Activated CD4-positive, alpha-beta T cell treated with anti-CD3 and anti-CD28 coated beads for 36 hours (primary cell): ENCODE measurements around the gene RAB27B. TPM values are rescaled to one million over a fixed set of nuclear protein-coding genes. Genes with fewer than 3 reads are reported as not detected.
"Not testable (repeated sequence)": the region's sequence is repeated elsewhere in the genome, so short reads cannot be mapped to it uniquely, and the experiment has no call there.

ENCODE experiments used
- ATAC-seq: fragments of 200-7000 bp; cut with Tn5 transposase; one replicate; pipeline ENCODE4 v1.10.0; 2021; ENCODE audit warnings: mild to moderate bottlenecking, moderate library complexity
- CTCF ChIA-PET: fragments of 350-600 bp; sonication (Branson Sonifier 250); formaldehyde crosslinking; loops from one replicate; lab custom pipeline; 2021; ENCODE audit warnings: antibody characterized with exemption; lab: Charles Lee
- POLR2A ChIA-PET: fragments of 350-600 bp; sonication (Branson Sonifier 250); formaldehyde crosslinking; loops from one replicate; lab custom pipeline; 2021; ENCODE audit warnings: antibody characterized with exemption, inconsistent platforms; lab: Charles Lee
- DNase-seq: peaks from one replicate; pipeline ENCODE4 v3.0.0-alpha.2; 2020
- H3K27ac Mint-ChIP-seq: one replicate; pipeline ENCODE4 v1.8.0; 2021; ENCODE audit warnings: mixed read lengths
- H3K27me3 Mint-ChIP-seq: one replicate; pipeline ENCODE4 v1.8.0; 2021; ENCODE audit warnings: mixed read lengths
- H3K36me3 Mint-ChIP-seq: one replicate; pipeline ENCODE4 v1.8.0; 2021; ENCODE audit warnings: low read depth, mixed read lengths
- H3K4me1 Mint-ChIP-seq: one replicate; pipeline ENCODE4 v1.8.0; 2021; ENCODE audit warnings: mixed read lengths
- H3K4me3 Mint-ChIP-seq: one replicate; pipeline ENCODE4 v1.8.0; 2021; ENCODE audit warnings: mild to moderate bottlenecking, moderate library complexity, mixed read lengths
- H3K9me3 Mint-ChIP-seq: one replicate; pipeline ENCODE4 v1.8.0; 2021; ENCODE audit warnings: low read depth, mixed read lengths
- intact Hi-C, 2 experiments: fragments of 100-400 bp; cut with DNase I in 1 of 2; cut with micrococcal nuclease in 1 of 2; formaldehyde crosslinking; loops; one replicate each; pipeline versions ENCODE4 v1.14.2 to v1.15.1; 2022 to 2024; cut with DNase I, micrococcal nuclease
- total RNA-seq, 2 experiments: library from RNA; stranded (reverse); gene quantifications; one replicate each; pipeline ENCODE4 v1.2.3, GENCODE V29; 2021

Gene RAB27B
- total RNA-seq, 2 experiments from 2014 or later, result 0.35 to 0.53 TPM

DNA sequence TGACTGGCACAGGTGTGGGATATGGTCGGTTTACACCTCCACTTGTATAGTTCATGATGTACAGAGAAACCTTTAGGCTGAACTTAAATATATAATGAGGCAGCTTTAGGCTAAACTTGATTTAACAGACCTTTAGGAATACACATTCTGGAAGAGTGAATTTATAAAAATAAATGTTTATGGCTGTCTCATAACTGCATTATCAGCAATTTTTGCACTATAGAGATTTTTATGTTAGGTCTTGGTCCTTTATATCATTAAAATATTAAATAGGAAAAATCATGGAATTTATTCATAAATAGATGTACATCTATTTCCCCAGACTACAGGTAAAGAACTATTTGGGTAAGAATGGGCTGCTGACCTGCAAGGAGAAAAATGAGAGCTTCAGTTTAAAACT, 19.8 kb downstream of the RAB27B start:
- H3K4me3 Mint-ChIP-seq, result no peak overlapping the region
- peaks cover 12% of the 10 kb centered on the region for H3K4me1 Mint-ChIP-seq
- POLR2A ChIA-PET, result no interaction called here
- no peaks in the 10 kb centered on the region for H3K27me3 Mint-ChIP-seq
- ATAC-seq (no peak), DNase-seq (no peak)
- intact Hi-C loops, result no loop called here
- H3K36me3 Mint-ChIP-seq, result no peaks in the 10 kb centered on the region
- no peak overlapping the region for H3K27ac Mint-ChIP-seq
- H3K9me3 Mint-ChIP-seq, result no peaks in the 10 kb centered on the region
- CTCF ChIA-PET, result no interaction called here

DNA sequence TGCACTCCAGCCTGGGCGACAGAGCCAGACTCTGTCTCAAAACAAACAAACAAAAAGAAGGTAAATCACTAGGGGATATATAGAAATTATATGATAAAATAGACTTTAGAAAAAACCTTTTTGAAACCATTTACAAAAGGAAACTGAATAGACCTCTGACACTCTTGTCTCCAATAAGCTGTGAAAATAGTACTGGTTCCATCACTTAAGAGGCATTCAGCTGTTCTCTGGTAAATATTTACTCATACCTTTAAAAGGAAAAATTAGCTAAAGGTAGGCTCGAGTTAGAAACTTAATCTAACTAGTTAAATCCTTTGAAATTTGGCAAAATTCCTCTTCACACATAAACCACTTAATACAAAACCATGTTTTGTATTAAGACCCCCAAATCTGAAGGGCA, 21.4 kb downstream of the RAB27B start:
- intact Hi-C loops, result no loop called here
- H3K27me3 Mint-ChIP-seq, result no peaks in the 10 kb centered on the region
- no peak overlapping the region for H3K27ac Mint-ChIP-seq
- H3K9me3 Mint-ChIP-seq, result no peaks in the 10 kb centered on the region
- ChIA-PET POLR2A (no interaction called here), CTCF (no interaction called here)
- DNase-seq (no peak), ATAC-seq (no peak)
- H3K4me1 Mint-ChIP-seq, result peaks cover 17% of the 10 kb centered on the region
- no peak overlapping the region for H3K4me3 Mint-ChIP-seq
- H3K36me3 Mint-ChIP-seq, result no peaks in the 10 kb centered on the region

DNA sequence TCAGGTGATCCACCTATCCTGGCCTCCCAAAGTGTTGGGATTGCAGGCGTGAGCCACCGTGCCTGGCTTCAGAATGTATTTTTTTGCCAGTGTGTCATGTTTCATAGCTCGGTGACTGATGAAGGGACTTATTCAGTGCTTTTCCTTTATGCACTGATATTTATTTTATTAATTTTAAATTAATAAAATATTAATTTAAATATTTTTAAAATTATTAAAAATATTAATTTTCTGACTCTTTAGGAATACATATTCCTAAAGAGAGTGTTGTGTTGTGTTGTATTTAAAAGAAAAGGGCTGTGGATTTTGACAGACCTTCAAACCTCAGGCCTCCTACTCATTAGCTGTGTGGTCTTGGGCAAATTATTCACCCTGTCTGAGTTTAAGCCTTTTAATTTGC, 22.3 kb downstream of the RAB27B start:
- no peaks in the 10 kb centered on the region for H3K36me3 Mint-ChIP-seq
- ChIA-PET CTCF (no interaction called here), POLR2A (no interaction called here)
- ATAC-seq (no peak), DNase-seq (no peak)
- H3K4me1 Mint-ChIP-seq, result peaks cover 17% of the 10 kb centered on the region
- intact Hi-C loops, result no loop called here
- no peak overlapping the region for H3K4me3 Mint-ChIP-seq
- H3K27me3 Mint-ChIP-seq, result no peaks in the 10 kb centered on the region
- no peak overlapping the region for H3K27ac Mint-ChIP-seq
- no peaks in the 10 kb centered on the region for H3K9me3 Mint-ChIP-seq

DNA sequence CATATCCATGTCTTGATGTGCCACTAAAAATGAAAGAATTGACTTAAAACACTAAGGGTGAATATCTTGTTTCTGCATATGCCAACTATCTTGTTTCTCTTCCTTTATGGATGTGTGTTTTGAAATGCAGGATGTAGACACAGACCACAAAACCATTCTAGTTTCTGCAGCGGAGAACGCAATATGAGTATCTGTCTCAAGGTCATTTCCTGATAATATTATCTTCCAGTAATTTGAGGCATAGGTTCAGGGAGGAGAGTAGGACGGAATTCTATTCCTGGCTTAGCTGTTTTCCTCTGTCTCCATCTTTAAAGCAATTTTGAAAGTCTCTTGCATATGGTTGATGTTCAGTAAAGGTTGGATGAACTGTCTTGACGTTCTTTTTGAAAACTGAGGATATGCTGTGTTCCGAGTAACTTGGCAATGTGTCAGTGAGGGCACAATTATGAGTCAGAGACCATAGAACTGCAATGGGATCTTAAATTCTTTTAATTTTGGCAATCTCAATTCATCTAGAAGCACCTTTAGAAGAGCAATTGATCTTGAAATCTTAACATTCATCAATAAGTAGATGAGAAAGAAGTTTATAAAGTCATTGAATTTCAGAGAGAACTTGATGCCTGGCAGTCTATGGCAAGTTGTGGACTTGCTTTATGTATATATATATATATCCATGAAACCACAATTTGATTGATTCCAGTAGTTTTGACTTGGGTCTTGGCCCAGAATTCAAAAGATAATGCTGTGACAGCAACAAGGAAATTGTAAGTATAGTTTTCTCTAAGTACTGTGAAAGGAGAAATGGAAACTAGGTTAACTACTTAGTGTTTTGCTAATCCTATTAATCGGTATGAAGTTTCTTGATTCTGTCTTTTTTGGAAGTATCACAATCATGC, 24.8 kb downstream of the RAB27B start:
- Mint-ChIP-seq H3K9me3 (no peaks in the 10 kb centered on the region), H3K4me1 (peaks cover 17% of the 10 kb centered on the region), H3K36me3 (no peaks in the 10 kb centered on the region), H3K27ac (peak overlapping the region; percentile 3), H3K4me3 (peak overlapping the region; percentile 49), H3K27me3 (no peaks in the 10 kb centered on the region)
- ChIA-PET POLR2A (no interaction called here), CTCF (no interaction called here)
- intact Hi-C loops, result loop anchor here in 1 of 2 experiments (1.0 to 2.0 kb wide), 3 partner anchors 16 to 141 kb away; no protein-coding TSS in a partner anchor
- ATAC-seq (peak; percentile 80), DNase-seq (peak; percentile 29)

- CTCF ChIA-PET, result interaction anchor here (0.8 kb wide), 1 partner anchor 9 kb away, joined by 3 read pairs; no protein-coding TSS in a partner anchor
- H3K4me3 Mint-ChIP-seq, H3K27me3 Mint-ChIP-seq, ATAC-seq, POLR2A ChIA-PET, intact Hi-C loops, DNase-seq, H3K9me3 Mint-ChIP-seq, H3K36me3 Mint-ChIP-seq, H3K27ac Mint-ChIP-seq: not testable (repeated sequence)
- H3K4me1 Mint-ChIP-seq, result peaks cover 17% of the 10 kb centered on the region
Measured at GRCh38 chr18:54855050-54855449, 26.8 kb downstream of the RAB27B start.

GRCh38 chr18:54856105-54856646, 27.9 kb downstream of the RAB27B start:
- Mint-ChIP-seq H3K36me3 (no peaks in the 10 kb centered on the region), H3K27ac (no peak overlapping the region), H3K27me3 (no peaks in the 10 kb centered on the region), H3K9me3 (no peaks in the 10 kb centered on the region), H3K4me1 (peaks cover 17% of the 10 kb centered on the region), H3K4me3 (no peak overlapping the region)
- intact Hi-C loops, result no loop called here
- ATAC-seq (no peak), DNase-seq (no peak)
- POLR2A ChIA-PET, result no interaction called here
- CTCF ChIA-PET, result no interaction called here

DNA sequence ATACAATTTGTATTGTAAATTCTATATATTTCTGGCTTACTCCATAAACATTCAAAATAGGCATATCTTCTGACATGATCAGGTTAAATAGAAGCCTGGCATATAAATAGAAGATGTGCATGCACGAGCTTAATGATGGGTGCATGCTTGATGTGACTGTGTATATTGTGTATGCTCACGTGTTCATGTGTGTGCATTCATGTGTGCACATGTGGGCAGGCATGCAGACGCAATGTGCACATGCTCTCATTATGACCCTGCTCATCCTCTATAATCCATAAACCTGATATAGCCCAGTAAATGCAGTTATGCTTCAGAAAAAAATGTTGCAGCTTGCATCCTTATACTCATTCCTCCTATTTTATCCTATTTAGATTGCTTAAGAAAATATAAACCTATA, 29.2 kb downstream of the RAB27B start:
- DNase-seq (no peak), ATAC-seq (no peak)
- Mint-ChIP-seq H3K9me3 (no peaks in the 10 kb centered on the region), H3K4me3 (no peak overlapping the region), H3K27ac (no peak overlapping the region), H3K27me3 (no peaks in the 10 kb centered on the region), H3K36me3 (no peaks in the 10 kb centered on the region), H3K4me1 (peaks cover 11% of the 10 kb centered on the region)
- CTCF ChIA-PET, result no interaction called here
- intact Hi-C loops, result no loop called here
- POLR2A ChIA-PET, result no interaction called here

DNA sequence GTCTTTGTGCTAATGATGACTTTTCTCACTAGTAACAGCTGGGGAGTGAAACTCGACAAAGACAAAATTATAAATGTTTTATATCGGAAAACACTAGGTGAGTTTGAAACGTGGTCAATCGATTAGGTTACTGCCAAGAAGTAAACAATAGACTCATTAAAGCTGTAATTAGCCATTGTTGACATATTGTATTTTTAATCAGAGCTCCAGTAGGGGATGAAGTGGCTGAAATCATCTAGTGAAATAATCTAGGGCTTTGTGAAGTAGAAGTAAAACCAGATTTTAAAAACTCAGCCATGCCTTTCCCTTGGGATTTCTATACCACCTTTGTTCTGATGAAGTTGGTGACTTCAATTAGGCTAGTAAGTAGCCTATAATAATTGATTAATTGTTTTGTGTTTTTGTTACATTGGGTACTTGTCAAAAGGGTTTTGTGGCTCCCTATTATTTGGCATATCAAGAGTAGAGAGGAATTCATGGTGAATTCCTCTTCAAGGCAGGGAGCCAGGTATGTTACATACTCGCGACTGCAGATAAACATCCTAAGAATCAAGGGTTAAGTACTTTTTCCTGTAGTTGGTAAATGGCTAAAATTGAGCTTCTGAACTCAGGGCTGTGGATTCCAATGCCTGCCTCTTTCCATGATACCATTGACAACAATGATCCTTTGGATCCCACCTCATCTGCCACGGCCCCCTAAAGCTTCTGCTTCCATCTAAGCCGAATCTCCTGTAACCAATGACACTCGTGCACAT, 31.6 kb downstream of the RAB27B start:
- ATAC-seq (no peak), DNase-seq (no peak)
- CTCF ChIA-PET, result interaction anchor here (0.5 kb wide), 1 partner anchor 541 kb away, joined by 3 read pairs; no protein-coding TSS in a partner anchor
- no peak overlapping the region for H3K4me3 Mint-ChIP-seq
- POLR2A ChIA-PET, result no interaction called here
- no peaks in the 10 kb centered on the region for H3K36me3 Mint-ChIP-seq
- H3K27me3 Mint-ChIP-seq, result no peaks in the 10 kb centered on the region
- intact Hi-C loops, result no loop called here
- H3K4me1 Mint-ChIP-seq, result no peaks in the 10 kb centered on the region
- no peaks in the 10 kb centered on the region for H3K9me3 Mint-ChIP-seq
- no peak overlapping the region for H3K27ac Mint-ChIP-seq

- DNase-seq (no peak), ATAC-seq (no peak)
- ChIA-PET POLR2A (interaction anchor here (1.6 kb wide), 1 partner anchor 33 kb away, joined by 4 read pairs; the partner anchor contains the start of gene RAB27B), CTCF (interaction anchor here (0.8 kb wide), 1 partner anchor 721 kb away, joined by 3 read pairs; no protein-coding TSS in a partner anchor)
- Mint-ChIP-seq H3K4me3 (no peak overlapping the region), H3K36me3 (no peaks in the 10 kb centered on the region), H3K9me3 (no peaks in the 10 kb centered on the region), H3K27me3 (no peaks in the 10 kb centered on the region), H3K27ac (no peak overlapping the region), H3K4me1 (no peaks in the 10 kb centered on the region)
- intact Hi-C loops, result no loop called here
Measured at GRCh38 chr18:54860941-54861340, 32.7 kb downstream of the RAB27B start.

GRCh38 chr18:54867131-54867530, 38.9 kb downstream of the RAB27B start:
- no peak overlapping the region for H3K4me3 Mint-ChIP-seq
- no peak for DNase-seq
- intact Hi-C loops, result no loop called here
- H3K27ac Mint-ChIP-seq, result no peak overlapping the region
- H3K36me3 Mint-ChIP-seq, result no peaks in the 10 kb centered on the region
- ChIA-PET CTCF (no interaction called here), POLR2A (no interaction called here)
- H3K9me3 Mint-ChIP-seq, result no peaks in the 10 kb centered on the region
- no peak for ATAC-seq
- no peaks in the 10 kb centered on the region for H3K27me3 Mint-ChIP-seq
- H3K4me1 Mint-ChIP-seq, result no peaks in the 10 kb centered on the region

GRCh38 chr18:54871231-54871630, 43.0 kb downstream of the RAB27B start:
- DNase-seq, result no peak
- intact Hi-C loops, result no loop called here
- Mint-ChIP-seq H3K27ac (no peak overlapping the region), H3K27me3 (no peaks in the 10 kb centered on the region), H3K4me3 (no peak overlapping the region), H3K9me3 (no peaks in the 10 kb centered on the region), H3K4me1 (peaks cover 9% of the 10 kb centered on the region), H3K36me3 (no peaks in the 10 kb centered on the region)
- ChIA-PET POLR2A (no interaction called here), CTCF (no interaction called here)
- ATAC-seq, result no peak
